ENCODE measurements around the gene SAYSD1.

Gene SAYSD1

DNA sequence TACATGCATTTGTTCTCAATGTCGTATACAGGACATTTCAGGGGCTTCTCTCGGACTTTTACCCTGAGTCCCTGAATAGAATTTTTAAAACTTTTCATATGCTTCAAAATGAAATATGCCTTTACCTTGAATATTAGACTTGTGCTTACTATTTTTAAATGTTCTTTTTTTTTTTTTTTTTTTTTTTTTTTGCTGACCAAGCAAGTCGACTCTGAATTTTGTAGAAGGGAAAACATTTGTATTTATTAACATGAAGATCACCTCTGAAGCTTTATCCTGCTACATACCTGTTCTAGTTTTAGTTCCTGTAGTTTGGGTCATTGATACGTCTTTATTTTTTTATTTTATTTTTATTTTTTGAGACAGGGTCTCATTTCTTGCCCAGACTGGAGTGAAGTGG, 39.7 kb upstream of the SAYSD1 start:
- Histone ChIP-seq H3K79me2 (ENCODE audit: insufficient read depth, low read length) (no peaks in the 10 kb centered on the region), H3K36me3 (ENCODE audit: low read length) (no peaks in the 10 kb centered on the region)

DNA sequence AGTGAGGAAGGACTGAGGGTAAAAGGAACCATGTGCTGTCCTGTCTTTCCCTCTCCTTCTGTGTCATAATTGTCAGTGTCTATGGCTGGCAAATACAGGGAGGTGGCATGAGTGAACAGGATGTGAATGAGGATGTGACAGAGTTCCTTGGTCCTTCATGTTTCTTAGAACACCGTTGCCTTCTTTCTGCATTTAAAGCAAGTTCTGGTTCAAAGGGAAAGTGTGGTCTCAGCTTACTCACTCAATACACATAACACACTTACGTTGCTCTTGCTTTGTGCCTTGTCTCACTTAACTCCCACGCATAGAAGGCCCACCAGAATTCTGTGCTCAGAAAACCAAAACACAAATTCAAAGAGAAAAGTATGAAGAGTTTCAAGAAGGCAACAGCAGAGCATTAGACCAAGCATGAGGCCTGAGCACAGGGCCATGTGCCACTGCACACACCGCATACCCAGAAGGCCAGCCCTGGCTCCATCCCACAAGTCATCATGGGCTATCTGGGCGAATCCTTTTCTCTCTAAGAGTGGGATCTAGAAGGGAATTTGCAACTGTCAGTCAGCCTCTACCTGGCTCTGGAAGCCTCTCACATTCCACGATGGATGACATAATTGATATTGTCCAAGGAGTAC, 38.9 kb upstream of the SAYSD1 start:
- Histone ChIP-seq H3K4me3 (ENCODE audit: insufficient read depth, low read length, poor library complexity, severe bottlenecking) (no peak overlapping the region), H3K9me3 (ENCODE audit: insufficient read depth, low read length) (no peaks in the 10 kb centered on the region), H3K4me2 (ENCODE audit: low read depth, low read length, poor library complexity, severe bottlenecking) (no peak overlapping the region), H4K20me1 (ENCODE audit: low read depth, low read length) (no peaks in the 10 kb centered on the region; the same call in 1 of the 2 replicates), H3K9ac (ENCODE audit: low read length) (no peak overlapping the region), H3K27ac (ENCODE audit: low read depth, low read length) (no peak overlapping the region), H3K27me3 (ENCODE audit: low read length) (0 out of 2 replicates have a peak, but pooled peaks cover 4% of the 10 kb centered on the region), H3K9me2 (replicated peaks; ENCODE audit: insufficient read depth, low read length) (no peaks in the 10 kb centered on the region), H2AFZ (ENCODE audit: low read depth, low read length, severe bottlenecking) (no peak overlapping the region), H3F3A (ENCODE audit: insufficient read depth) (no peaks in the 10 kb centered on the region), H3K36me3 (ENCODE audit: low read length) (no peaks in the 10 kb centered on the region), H3K79me2 (ENCODE audit: insufficient read depth, low read length) (no peaks in the 10 kb centered on the region)
- TF ChIP-seq, protein P1, sequence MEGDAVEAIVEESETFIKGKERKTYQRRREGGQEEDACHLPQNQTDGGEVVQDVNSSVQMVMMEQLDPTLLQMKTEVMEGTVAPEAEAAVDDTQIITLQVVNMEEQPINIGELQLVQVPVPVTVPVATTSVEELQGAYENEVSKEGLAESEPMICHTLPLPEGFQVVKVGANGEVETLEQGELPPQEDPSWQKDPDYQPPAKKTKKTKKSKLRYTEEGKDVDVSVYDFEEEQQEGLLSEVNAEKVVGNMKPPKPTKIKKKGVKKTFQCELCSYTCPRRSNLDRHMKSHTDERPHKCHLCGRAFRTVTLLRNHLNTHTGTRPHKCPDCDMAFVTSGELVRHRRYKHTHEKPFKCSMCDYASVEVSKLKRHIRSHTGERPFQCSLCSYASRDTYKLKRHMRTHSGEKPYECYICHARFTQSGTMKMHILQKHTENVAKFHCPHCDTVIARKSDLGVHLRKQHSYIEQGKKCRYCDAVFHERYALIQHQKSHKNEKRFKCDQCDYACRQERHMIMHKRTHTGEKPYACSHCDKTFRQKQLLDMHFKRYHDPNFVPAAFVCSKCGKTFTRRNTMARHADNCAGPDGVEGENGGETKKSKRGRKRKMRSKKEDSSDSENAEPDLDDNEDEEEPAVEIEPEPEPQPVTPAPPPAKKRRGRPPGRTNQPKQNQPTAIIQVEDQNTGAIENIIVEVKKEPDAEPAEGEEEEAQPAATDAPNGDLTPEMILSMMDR (IDR thresholded peaks at IDR 0.05; ENCODE audit: insufficient read depth, low read length, poor library complexity, severe bottlenecking): no peak
- no peak for TF ChIP-seq EZH2phosphoT487 (conservative IDR thresholded peaks at IDR 0.05; ENCODE audit: low read length)

More for the DNA sequence above, 39.7 kb upstream of the SAYSD1 start:
- Histone ChIP-seq H3K9me2 (replicated peaks; ENCODE audit: insufficient read depth, low read length) (no peaks in the 10 kb centered on the region), H3K4me3 (ENCODE audit: insufficient read depth, low read length, poor library complexity, severe bottlenecking) (no peak overlapping the region), H3K4me2 (ENCODE audit: low read depth, low read length, poor library complexity, severe bottlenecking) (no peak overlapping the region), H3K9me3 (ENCODE audit: insufficient read depth, low read length) (no peaks in the 10 kb centered on the region), H2AFZ (ENCODE audit: low read depth, low read length, severe bottlenecking) (no peak overlapping the region), H3K27ac (ENCODE audit: low read depth, low read length) (no peak overlapping the region), H3F3A (ENCODE audit: insufficient read depth) (no peaks in the 10 kb centered on the region), H4K20me1 (ENCODE audit: low read depth, low read length) (no peaks in the 10 kb centered on the region; the same call in 1 of the 2 replicates), H3K27me3 (ENCODE audit: low read length) (0 out of 2 replicates have a peak, but pooled peaks cover 4% of the 10 kb centered on the region), H3K9ac (ENCODE audit: low read length) (no peak overlapping the region)
- TF ChIP-seq EZH2phosphoT487 (conservative IDR thresholded peaks at IDR 0.05; ENCODE audit: low read length): no peak
- TF ChIP-seq, protein P1 (IDR thresholded peaks at IDR 0.05; ENCODE audit: insufficient read depth, low read length, poor library complexity, severe bottlenecking): no peak

DNA sequence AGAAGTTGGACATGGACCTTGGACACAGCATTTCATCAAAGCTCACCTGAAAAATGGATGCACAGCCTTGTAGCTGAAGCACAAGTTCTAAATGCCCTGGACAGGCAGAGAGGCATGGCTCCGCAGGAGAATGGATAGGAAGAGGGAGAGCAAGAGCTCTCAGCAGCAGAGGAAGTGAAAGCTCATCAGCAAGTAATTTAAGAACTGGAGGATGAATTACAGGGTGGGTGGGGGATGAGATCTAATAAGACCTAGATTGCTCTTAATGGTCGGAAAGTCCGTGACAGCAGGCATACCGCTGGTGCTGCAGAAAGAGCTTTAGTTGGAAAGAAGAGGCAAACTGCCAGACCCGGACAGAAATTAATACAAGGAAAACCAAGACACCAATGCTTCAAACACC, 37.3 kb upstream of the SAYSD1 start:
- TF ChIP-seq, protein P1 (IDR thresholded peaks at IDR 0.05; ENCODE audit: insufficient read depth, low read length, poor library complexity, severe bottlenecking): no peak
- TF ChIP-seq EZH2phosphoT487 (conservative IDR thresholded peaks at IDR 0.05; ENCODE audit: low read length): no peak
- no peak overlapping the region for H3K4me2 ChIP-seq (ENCODE audit: low read depth, low read length, poor library complexity, severe bottlenecking)
- H3F3A ChIP-seq (ENCODE audit: insufficient read depth): no peaks in the 10 kb centered on the region
- H3K27me3 ChIP-seq (ENCODE audit: low read length): 0 out of 2 replicates have a peak, but pooled peaks cover 4% of the 10 kb centered on the region
- no peaks in the 10 kb centered on the region for H3K9me3 ChIP-seq (ENCODE audit: insufficient read depth, low read length)
- no peak overlapping the region for H2AFZ ChIP-seq (ENCODE audit: low read depth, low read length, severe bottlenecking)
- H3K27ac ChIP-seq (ENCODE audit: low read depth, low read length): no peak overlapping the region
- H3K36me3 ChIP-seq (ENCODE audit: low read length): no peaks in the 10 kb centered on the region
- no peaks in the 10 kb centered on the region for H3K9me2 ChIP-seq (replicated peaks; ENCODE audit: insufficient read depth, low read length)
- H3K9ac ChIP-seq (ENCODE audit: low read length): no peak overlapping the region
- no peaks in the 10 kb centered on the region; the same call in 1 of the 2 replicates for H4K20me1 ChIP-seq (ENCODE audit: low read depth, low read length)
- H3K79me2 ChIP-seq (ENCODE audit: insufficient read depth, low read length): no peaks in the 10 kb centered on the region
- H3K4me3 ChIP-seq (ENCODE audit: insufficient read depth, low read length, poor library complexity, severe bottlenecking): no peak overlapping the region
